NCI-H2107 (cell line): ENCODE measurements around the gene NRG3.

Experiments
- DNase-seq: peaks from one replicate; lab custom pipeline; 2025; lab: John Stamatoyannopoulos, UW

The NRG3 gene

GRCh38 chr10:81884856-81885255 is 9.9 kb downstream of the NRG3 start:
- DNase-seq, result no peak

GRCh38 chr10:81885491-81885890 is 10.5 kb downstream of the NRG3 start:
- no peak for DNase-seq

GRCh38 chr10:81886939-81887338 is 11.9 kb downstream of the NRG3 start:
- DNase-seq, result no peak

- DNase-seq, result no peak
These were observed 14.3 kb downstream of the NRG3 start for GRCh38 chr10:81889181-81889769.

GRCh38 chr10:81894616-81895015 is 19.6 kb downstream of the NRG3 start:
- DNase-seq, result no peak

- no peak for DNase-seq
These were observed 23.5 kb downstream of the NRG3 start for GRCh38 chr10:81898518-81898917.

GRCh38 chr10:81900989-81901388 is 26.0 kb downstream of the NRG3 start:
- DNase-seq, result no peak

- no peak for DNase-seq
These were observed 28.5 kb downstream of the NRG3 start for GRCh38 chr10:81903472-81903871.

GRCh38 chr10:81905161-81905560 is 30.2 kb downstream of the NRG3 start:
- no peak for DNase-seq

GRCh38 chr10:81909453-81909852 is 34.5 kb downstream of the NRG3 start:
- no peak for DNase-seq

GRCh38 chr10:81911328-81911727 is 36.3 kb downstream of the NRG3 start:
- DNase-seq, result no peak

GRCh38 chr10:81914736-81915503 is 39.9 kb downstream of the NRG3 start:
- no peak for DNase-seq

- DNase-seq, result no peak
These were observed 40.5 kb downstream of the NRG3 start for GRCh38 chr10:81915504-81915897.

- no peak for DNase-seq
These were observed 42.7 kb downstream of the NRG3 start for GRCh38 chr10:81917666-81918065.

- no peak for DNase-seq
These were observed 43.8 kb downstream of the NRG3 start for GRCh38 chr10:81918766-81919165.

GRCh38 chr10:81920213-81920829 is 45.3 kb downstream of the NRG3 start:
- no peak for DNase-seq

GRCh38 chr10:81928119-81928518 is 53.1 kb downstream of the NRG3 start:
- no peak for DNase-seq

GRCh38 chr10:81943583-81943982 is 68.6 kb downstream of the NRG3 start:
- DNase-seq, result no peak

GRCh38 chr10:81944609-81945008 is 69.6 kb downstream of the NRG3 start:
- no peak for DNase-seq

- no peak for DNase-seq
These were observed 74.3 kb downstream of the NRG3 start for GRCh38 chr10:81949283-81949682.

- DNase-seq, result no peak
These were observed 75.4 kb downstream of the NRG3 start for GRCh38 chr10:81950358-81950757.

- DNase-seq, result no peak
These were observed 78.4 kb downstream of the NRG3 start for GRCh38 chr10:81953420-81953819.

GRCh38 chr10:81957976-81958375 is 83.0 kb downstream of the NRG3 start:
- no peak for DNase-seq
